GM21737 (cell line): ENCODE data around the gene AUNIP.

Experiments used
- ATAC-seq: cut with Tn5 transposase; IDR thresholded peaks from one replicate; pipeline ENCODE4 v1.9.1; 2021; ENCODE audit warnings: mild to moderate bottlenecking, moderate library complexity; ENCODE audit not compliant: unreplicated experiment

Gene AUNIP

GRCh38 chr1:25832336-25833037 is 26.8 kb downstream of the AUNIP start:
- ATAC-seq: no peak

- no peak for ATAC-seq
These were observed 27.6 kb downstream of the AUNIP start for GRCh38 chr1:25831569-25832196.

DNA sequence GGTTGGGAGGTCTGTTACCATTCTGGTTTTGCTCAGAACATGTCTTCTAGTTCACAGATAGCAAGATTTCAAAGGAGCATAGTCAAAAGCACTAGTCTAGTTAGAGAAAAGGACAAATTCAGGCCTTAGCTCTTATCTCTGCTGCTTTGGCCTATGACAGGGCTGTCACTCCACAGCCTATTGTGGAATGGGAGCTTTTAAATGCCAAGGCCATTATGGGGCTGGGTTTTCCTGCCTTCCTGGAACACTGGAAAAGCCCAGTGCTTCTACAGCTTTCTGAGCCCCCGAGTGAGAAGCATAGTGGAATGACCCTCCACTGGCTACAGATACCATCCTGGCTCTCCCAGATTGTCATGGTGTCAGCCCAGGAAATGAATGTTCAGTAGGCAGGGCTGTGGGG is 30.2 kb downstream of the AUNIP start:
- no peak for ATAC-seq

DNA sequence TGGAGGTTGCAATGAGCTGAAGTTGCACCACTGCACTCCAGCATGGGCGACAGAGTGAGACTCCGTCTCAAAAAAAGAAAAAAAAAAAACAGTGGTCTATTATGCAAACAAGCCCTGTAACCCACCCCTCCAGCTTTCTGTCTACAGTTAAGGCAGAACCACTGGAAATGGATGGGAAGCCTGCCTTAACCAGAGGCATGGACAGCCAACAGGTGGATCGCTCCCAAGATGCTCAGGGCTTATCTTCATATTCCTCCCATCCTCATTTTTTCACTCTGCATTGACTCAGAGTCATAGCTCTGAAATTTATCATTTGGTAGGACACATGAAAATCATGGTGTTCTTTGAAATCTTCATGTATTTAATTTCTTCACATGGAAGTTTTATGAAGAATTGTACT is 30.8 kb downstream of the AUNIP start:
- no peak for ATAC-seq

GRCh38 chr1:25826571-25826970 is 32.7 kb downstream of the AUNIP start:
- ATAC-seq: no peak

DNA sequence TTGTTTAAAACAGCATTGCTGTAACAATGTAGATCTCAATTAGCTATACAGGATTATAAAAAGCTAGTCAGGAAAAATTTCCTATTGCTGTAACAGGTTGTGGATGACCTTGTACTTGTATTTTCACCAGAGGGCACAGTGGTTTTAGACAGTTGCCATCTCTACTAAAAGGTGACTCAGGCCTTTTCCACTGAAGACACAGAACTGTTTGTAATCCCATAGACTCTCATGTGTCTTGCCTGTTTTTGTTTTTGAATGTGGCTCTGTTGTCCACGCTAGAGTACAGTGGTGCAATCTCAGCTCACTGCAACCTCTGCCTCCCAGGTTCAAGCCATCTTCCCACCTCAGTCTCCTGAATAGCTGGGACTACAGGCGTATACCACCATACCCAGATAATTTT is 33.7 kb downstream of the AUNIP start:
- no peak for ATAC-seq

DNA sequence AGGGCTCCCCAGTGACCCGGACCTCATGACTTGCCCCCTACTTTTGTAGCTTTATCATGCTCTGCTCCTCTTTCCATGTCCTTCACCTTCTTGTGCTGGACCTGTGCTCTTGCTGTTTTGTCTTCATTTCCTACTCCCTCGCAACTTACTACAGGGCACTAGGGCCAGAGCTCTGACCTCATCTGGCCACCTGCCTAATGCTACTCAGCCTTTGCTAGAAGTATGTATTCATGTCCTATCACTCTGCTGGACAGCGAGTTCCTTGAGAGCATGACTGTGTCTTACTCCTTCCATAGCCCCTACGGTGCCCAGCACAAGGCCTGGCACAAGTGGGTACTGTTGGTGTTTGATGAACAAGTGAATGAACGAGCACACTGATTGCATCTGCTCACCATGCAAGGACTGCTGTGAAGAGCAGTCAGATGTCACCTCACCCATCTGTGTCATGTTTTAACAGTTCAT is 37.6 kb downstream of the AUNIP start:
- no peak for ATAC-seq

DNA sequence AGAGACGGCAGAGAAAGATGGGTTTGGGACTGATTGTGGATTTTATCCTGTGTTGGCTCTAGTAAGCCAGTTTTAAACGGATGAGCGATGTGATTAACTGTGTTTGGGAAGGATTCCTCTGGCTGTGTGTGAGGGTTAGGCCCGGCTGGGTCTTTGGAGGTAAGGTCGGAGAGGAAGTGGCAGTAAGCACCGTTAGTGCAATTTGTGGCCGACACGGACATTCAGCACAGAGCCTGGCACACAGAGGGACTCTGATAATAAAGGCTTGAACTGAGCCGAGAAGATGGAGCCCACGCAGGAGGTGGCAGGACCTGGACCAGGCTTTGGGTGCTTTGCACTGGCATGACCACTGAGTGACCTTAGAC is 38.2 kb downstream of the AUNIP start:
- no peak for ATAC-seq

GRCh38 chr1:25820247-25821111 is 38.8 kb downstream of the AUNIP start:
- peak; percentile 41 for ATAC-seq

- peak; percentile 79 for ATAC-seq
These were observed 39.6 kb downstream of the AUNIP start, which contains the start of gene MTFR1L for GRCh38 chr1:25819491-25820246. Gene MTFR1L (plus strand): TSS chr1:25819954. CDS start chr1:25823105, 3,151 bp downstream.

DNA sequence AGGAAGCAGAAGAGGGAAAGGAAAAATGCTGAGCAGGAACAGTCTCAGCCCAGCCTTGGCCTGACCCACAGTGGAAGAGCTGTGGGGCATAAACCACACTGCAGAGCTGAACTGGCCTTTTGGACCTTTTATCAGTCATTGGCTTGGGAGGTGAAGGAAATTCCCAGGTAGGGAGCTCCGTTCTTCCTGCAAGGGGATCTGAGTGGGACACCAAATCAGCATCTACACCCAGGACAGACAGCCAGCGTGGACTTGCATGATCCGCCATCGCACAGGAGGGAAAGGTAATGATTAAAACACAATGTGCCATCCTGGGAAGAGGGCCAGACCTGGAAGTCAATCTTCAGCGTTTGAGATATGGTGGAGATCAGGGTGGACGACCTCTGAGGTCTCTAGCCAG is 40.7 kb downstream of the AUNIP start:
- no peak for ATAC-seq

DNA sequence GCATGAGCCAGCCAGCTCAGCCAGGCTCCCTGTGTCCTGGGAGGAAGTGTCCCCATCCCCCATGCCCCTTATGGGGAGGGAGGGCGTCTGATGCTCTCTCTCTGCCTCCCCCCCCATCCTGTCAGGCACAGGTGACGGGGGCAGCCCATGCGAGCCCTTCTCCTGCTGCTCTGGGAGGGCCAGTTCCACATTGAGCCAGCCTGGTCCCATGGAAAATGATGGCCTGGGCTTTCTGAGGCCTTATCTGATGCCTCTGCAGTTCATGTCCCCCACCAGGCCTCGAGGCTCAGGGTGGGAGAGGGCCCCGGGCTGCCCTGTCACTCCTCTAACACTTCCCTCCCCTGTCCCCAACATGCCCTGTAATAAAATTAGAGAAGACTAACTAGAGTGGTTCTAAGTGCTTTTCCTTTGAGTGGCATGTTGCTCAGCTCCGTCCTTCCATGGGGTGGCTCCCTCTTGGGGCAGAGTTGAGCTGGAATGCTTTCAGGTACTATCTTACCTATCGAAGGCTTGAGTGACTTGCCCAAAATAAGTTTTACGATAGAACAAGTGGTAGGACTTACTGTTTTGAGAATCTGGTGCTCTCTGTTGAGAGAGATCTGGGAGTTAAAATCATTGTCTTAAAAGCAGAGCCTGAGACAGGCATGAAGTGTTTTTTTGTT is 41.3 kb downstream of the AUNIP start:
- no peak for ATAC-seq

- no peak for ATAC-seq
These were observed 43.0 kb downstream of the AUNIP start for GRCh38 chr1:25816112-25816718.

GRCh38 chr1:25815208-25816111 is 43.8 kb downstream of the AUNIP start:
- no peak for ATAC-seq

- ATAC-seq: no peak
These were observed 44.6 kb downstream of the AUNIP start for GRCh38 chr1:25814549-25815087.

- no peak for ATAC-seq
These were observed 45.4 kb downstream of the AUNIP start for GRCh38 chr1:25813734-25814471.

- ATAC-seq: no peak
These were observed 46.1 kb downstream of the AUNIP start for GRCh38 chr1:25813071-25813733.
